CD4-positive, alpha-beta T cell treated with Interferon alpha-2 for 1 hour (primary cell): ENCODE data around the gene GNRHR.
"Not testable (repeated sequence)": the region's sequence is repeated elsewhere in the genome, so short reads cannot be mapped to it uniquely, and the experiment has no call there.

Experiments
- DNase-seq, 2 donors: peaks; one replicate each; pipeline ENCODE4 v3.0.0-alpha.2; 2020 to 2022

Gene GNRHR

DNA sequence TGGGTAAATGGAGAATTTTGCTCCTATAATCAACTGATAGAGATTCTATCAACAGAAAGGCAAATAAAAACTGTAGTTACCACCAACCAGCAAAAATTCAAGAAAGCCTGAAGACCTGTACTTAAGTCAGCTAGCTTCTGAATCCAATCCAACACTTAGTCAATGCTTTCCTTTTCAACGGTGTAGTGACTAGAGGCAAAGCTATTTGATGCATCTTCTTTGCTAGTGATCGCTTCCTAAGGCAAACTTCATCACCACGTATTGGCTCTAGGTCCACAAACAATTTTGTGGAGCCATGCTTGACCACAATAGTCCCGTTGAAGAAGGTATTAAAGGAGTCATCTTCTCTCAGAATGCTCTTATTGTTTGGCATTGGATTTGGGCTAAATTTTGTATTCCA is 28.2 kb downstream of the GNRHR start:
- no peak for DNase-seq

DNA sequence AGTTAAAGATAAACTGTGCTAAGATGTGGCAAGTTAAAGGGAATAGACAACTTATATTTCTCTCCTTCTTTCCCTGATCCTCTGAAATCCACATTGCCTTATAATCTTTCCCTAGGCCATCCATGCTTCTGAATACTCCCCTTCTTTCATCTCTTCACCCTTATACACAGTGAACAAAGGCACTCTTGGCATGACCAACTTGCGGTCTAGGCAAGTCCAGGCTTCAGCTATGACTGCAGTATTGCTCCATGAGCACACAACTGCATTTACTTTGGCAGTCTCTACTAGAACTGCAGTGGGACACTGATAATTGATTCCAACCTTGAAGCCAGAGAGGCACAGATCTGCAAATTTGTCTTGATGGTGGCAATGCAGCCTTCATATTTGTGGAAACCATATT is 29.1 kb downstream of the GNRHR start:
- DNase-seq: no peak

DNA sequence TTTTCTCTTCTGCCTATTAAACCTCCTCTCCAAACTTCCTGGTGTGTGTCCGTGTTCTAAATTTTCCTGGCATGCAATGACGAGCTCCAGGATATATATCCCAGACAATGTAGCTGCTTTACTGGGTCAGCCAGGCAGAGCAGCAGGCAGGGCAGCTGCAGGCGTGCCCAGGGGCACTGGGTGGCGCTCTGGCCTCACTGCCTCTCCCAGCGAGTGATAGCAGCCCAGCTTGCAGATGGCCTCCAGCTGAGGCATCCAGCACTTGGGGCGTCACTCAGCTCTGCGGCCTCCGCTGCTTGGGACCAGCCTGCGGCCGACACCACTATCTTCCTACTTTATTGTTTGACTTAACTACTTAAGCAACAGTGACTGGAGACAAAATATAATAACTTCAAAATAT is 30.2 kb downstream of the GNRHR start:
- DNase-seq: no peak

DNA sequence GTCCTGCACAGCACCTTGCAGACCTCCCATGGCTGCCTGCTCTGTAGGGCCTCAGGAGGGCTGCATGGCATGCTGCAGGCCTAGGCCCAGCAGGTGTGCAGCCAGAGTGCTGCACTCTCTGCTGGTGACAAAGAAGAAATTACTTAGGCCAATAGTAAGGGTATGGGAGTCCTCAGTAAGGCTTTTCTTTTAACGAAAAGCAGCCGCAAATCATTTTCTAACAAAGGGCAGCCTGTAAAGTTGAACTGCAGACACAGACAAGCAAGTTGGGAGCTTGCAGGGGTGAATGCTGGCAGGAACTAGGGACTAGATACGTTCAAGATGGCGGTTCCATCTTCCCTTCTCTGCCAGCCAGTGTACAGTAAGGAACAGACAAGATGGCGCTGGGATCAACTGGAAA is 30.8 kb downstream of the GNRHR start:
- DNase-seq: no peak

DNA sequence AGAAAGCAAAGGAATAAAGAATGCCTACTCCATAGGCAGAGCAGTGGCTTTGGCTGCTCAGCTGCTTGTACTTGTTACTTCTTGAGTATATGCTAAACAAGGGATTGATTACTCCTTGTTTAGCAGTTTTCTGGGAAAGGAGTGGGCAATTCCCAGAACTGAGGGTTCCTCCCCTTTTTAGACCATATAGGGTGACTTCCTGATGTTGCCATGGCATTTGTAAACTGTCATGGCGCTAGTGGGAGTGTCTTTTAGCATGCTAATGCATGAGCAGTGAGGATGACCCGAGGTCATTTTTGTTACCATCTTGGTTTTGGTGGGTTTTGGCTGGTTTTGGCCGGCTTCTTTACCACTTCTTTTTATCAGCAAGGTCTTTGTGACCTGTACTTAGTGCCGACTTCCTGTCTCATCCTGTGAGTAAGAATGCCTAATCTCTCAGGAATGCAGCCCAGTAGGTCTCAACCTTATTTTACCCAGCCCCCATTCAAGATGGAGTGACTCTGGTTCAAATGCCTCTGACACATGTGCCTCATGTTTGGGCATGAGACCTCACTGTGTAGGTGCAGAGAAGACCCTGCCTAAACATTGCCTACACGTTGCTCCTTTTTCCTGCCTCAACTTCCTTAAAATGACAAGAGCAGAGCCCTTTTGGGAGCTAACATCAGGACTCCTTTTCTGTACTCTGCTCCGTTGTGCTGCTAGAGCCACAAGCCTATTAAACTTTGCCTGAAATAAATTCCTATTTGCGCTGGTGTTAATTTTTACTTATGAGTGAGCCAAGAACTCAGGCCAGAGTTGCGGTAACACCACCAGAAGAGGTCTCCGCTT is 32.2 kb downstream of the GNRHR start:
- DNase-seq: no peak

DNA sequence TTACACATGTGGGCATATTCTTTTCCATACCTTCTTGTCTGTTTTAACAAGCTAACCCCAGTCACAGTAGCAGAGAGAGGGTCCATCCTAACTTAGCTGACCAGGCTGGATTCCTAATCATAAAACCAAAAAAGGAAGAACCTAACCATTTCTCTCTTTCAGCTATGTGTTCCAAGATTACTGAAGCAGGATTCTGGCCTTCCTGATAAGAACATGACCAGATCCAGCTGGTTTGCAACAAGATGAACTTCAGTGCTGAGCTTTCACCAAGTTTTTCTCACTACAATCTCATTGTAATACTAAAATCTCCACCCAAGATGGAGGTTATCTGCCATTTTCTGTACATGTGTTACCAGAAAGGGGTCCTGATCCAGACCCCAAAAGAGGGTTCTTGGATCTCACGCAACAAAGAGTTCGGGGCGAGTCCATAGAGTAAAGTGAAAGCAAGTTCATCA is 32.8 kb downstream of the GNRHR start:
- no peak for DNase-seq

DNA sequence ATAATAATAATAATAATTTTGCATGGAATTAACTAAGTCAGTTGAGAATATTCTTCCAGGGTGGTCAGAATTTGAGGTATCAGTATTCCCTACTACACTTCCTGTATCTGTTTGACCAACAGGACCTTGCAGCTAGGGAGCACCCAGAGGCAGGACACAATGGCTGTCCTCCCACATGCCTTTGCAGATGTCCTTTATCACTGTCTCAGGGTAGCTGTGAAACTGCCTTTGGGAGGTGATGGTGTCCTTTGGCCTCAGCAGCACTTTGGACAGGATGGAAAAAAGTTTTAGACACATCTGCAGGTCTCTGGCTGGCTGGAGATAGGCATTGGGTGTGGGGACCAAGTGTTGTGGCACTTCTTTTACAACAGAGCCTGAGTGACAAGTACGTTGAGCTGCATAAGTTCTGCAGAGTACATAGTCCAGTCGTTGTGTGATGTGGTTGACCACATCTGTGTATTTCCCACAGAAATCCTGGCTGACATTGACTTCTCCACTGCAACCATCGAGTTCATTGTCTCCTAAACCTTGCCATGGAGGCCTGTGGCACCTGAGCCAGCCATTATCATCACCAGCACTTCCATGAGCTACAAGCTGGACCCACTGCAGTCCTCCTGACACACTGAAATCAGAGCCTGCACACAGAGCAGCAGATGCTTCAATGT is 34.1 kb downstream of the GNRHR start:
- DNase-seq: no peak

DNA sequence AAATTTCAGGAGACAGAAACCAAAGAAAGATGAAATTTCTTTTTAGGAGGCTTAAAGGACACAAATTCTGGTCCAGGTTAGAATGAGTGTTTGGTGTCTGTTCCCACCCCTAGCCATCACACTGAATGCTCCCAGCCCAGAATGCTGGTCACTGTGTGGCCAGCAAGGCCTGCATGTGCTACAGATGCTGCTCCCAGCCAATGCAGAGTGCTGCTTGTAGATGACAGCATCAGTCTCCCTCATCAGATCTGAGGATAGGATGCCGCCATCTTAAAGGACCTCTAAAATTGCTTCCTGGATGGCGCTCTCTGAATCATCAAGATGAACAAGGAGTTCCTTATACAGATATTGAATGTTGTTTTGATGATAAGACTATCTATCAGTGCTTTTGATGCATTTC is 35.3 kb downstream of the GNRHR start:
- no peak for DNase-seq

DNA sequence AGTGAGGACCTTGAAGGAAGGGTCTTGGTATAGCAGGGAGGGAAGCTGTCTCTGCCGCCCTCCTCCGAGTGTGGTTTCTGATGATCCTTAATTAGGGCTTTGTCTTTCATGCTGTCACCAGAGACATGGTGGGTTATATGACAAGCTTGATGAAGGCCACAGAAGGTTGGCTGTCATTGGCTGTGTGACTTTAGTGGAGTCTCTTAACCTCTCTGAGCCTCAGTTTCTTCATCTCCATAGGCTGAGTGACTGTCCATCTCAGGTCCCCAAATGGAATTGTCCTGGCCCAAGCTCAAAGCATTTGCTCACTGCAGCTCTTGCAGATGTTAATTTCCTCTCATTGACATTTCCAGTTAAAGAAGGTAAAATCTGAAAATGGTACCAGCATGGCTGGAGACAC is 36.6 kb downstream of the GNRHR start:
- no peak for DNase-seq

DNA sequence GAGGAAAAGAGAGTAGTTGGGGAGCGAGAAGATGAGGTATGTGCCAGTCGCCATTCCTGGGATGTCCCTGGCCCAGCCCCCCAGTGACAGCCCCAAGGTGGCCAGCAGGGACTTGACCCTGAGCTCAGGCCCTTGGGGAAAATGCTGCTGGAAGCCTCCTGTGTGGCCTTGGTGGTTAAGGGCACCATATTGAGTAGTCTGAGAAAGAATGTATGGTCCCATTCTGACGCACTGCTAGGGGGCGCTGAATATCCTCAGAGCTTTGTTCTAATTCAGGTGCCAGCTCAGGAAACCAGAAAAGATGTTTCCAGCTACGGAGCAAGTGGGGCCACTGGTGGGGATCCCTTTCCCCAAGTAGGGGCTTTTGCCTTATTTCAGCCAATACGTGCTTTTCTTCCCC is 39.2 kb downstream of the GNRHR start:
- no peak for DNase-seq

DNA sequence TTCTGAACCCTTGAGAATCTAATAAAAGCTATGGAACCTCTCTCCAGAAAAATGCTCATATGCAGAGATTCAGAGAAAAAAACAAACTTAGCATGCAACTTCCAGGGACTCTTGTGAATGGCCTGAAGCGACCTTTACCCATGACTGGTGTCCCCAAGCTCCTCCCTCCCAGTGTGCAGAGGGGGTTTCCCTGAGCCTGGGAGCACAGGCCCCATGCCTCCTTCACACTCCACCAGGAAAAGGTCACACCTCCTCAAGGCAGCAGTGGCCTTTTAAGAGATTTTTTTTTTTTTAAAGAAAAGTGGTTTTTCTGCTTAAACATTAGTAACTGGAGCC is 40.0 kb downstream of the GNRHR start:
- DNase-seq: no peak

DNA sequence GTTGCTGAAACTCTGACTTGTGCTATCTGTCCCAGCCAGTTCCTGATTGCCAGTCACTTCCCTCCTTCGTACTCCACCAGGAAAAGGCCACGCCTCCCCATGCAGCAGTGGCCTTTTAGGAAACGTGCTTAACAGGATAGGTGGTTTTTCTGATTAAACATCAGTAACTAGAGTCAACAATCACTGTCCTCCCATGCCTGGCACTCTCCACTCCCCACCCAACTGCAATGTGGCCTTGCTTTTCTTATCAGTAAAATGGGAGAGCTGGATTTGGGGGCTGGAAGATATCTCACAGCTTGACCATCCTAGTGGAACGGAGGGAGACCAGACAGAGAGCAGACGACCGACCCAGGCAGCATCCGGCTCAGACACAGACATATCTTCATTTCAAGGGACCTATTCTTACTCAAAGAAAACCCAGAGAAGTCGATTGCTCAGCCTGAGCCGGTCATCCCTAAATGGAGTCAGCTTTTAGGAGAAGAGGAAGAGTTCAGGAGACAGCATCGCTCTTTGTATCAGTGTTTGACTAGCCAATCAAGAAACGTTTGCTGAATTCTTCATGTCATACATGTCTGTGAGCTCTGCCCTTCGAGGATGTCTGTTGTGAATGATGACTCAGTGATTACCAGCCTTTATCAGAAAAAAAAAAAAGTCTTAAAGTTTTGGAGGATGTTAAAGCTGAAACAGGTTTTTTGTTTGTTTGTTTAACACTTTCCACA is 40.5 kb downstream of the GNRHR start:
- DNase-seq: no peak

DNA sequence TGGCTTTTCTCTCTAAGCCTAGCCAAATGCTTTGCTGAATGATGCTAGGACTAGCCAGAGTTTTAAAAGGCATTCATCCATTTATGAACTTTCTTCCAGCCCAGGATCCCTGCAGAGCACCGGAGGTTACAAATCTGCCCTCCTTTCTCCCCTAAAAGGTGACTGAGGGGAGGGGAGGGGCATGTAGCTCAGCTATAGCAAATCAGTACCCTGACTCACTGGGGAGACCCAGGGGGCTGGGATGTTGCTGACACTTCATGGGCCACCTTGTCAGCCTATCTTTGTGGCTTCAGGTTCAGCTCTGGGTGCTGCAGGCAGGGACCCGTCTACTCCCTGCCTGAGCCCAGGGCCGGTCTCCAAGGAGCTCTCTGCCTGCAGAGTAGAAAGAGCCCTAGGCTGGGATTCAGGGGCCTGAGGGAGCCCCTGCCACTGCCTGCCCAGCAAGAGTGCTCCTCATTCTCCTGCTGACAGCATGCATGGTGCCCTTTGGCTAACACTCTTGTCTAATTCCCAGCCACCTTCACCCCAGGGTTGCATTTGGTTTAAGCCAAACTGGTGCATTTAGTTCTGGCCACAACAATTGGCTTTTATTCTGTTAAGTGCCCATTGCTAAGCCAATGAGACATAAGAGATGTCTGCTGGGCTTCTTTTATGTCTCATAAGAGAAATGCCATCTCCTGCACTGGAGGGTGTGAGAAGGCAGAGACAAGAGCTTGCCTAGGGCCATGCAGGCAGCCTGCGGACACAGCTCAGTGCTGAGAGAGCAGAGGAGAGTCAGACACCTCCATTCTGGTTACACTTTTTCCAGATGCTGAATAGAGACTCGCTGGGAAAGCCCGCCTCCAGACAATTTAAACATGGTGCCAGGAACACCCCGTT is 41.3 kb downstream of the GNRHR start:
- DNase-seq: no peak

DNA sequence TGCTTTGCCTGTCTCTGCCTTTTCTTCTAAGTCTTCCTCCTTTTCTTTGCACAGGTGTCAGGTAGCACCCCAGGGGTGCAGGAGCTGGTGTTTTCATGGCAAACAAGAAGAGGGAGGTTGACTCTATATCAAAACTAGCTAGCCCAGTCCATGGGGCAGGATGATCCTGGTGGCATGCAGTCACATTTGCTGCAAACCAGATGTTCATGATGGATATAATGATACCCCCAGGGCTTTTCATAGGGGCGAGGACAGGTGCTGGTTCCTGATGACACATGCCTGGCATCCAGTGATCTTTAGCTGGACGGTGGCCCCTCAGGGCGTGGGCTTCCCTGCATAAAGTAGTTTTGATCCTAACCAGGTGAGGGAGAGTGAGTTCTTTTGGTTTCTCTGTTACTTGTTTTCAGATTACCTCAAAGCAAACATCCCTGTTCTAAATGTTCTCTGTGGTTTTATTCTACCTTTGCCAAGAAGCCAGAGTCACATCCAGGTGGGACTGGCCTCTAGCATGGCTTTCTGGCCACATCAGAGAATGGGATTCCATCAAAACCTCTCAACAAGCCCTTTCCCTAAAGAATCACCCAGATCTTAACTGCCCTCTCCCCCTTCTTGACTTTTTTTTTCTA is 42.1 kb downstream of the GNRHR start:
- no peak for DNase-seq

DNA sequence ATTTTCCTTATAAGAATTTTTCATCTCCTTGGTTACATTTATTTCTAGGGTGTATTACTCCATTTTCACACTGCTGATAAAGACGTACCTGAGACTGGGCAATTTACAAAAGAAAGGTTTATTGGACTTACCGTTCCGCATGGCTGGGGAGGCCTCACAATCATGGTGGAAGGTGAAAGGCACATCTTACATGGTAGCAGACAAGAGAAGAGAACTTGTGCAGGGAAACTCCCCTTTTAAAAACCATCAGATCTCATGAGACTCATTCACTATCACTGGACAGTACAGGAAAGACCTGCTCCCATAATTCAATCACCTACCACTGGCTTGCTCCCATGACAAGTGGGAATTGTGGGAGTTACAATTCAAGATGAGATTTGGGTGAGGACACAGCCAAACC is 47.5 kb downstream of the GNRHR start:
- not testable (repeated sequence) for DNase-seq

DNA sequence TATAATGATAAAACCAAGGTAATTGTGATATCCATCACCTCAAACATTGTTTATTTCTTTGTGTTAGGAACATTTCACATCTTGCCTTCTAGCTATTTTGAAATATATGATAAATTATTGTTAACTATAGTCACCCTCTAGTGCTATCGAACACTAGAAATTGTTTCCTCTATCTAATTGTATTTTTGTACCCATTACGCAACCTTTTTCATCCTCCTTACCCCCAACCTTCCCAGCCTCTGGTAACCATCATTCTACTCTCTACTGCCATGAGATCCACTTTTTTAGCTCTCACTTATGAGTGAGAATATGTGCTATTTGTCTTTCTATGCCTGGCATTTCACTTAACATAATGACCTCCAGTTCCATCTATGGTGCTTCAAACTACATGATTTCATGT is 49.3 kb downstream of the GNRHR start:
- no peak for DNase-seq

DNA sequence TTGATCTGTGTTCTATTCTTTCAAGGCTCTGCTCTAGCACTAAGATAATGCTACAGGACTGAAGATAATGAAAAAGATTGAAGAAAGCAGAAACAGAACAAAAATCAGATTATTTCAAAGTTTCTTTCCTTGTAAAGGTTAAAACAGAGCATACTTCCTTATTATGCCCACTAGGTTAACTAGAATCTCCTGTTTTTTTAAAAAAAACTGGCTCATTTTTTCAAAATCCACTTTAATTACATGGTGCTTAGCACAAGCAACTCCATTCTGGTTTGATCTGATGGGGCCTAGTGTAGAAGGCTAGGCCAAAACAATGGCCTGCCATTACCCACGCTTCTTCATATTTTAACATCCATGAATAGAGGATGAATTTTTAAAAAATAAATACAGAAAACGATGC is 52.0 kb downstream of the GNRHR start:
- no peak for DNase-seq

DNA sequence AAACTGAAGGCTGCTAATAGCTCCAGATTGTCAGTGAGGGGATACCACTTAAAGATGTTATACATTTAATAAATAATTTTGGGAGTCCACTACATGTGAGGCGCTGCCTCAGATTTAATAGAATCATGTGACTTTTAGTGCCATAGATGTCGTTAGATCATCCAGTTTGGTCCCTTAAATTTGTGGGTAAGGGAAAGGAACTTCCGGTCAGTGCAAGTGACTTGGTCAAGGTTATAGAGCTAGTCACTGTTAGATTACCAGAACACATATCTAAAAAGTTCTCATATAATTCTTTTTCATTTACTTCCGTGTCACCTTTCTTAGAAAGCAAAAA is 52.7 kb downstream of the GNRHR start:
- DNase-seq: no peak

DNA sequence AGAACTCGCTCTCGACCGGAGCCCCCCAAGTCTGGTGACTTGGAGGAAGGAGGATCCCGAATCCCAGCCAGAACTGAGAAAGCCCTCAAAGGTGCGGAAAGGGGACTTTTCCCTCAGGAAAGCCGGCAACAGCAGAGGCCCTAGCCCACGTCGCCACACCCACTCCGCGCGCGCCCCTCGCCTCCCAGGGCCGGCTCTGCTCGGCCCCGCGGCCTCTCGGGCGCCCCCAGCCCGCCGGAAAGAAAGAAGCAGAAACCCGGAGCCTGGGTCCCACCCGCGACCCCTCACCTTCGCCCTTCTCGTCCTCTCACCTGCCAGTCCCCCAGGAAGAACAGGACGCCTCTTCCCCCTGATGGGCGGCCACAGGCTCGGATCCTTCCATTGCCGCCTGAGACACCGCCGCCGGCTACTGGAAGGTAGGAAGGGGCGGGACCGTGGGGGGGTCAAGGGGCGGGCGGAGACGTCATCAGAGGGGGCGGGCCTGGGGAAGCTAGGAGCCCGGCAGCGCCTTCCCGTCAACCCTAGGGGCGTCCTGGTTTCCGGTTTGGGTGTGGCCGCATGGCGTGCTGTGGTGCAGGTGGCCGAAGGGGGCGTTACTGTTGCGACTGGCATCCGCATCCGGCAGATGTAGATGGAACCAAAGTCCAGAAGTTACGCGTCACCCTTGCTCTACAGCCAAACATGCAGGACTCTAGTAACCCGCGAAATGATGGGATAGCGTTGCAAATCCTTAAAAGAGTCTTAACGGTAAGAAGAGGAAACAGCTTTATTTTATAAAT is 53.3 kb downstream of the GNRHR start, which contains the start of gene UBA6:
Gene UBA6 (minus strand): TSS at position 418 of the 779 bp plus-strand sequence. CDS start 36 bp downstream, at position 382.
- DNase-seq: peak; percentile 93 to 94

DNA sequence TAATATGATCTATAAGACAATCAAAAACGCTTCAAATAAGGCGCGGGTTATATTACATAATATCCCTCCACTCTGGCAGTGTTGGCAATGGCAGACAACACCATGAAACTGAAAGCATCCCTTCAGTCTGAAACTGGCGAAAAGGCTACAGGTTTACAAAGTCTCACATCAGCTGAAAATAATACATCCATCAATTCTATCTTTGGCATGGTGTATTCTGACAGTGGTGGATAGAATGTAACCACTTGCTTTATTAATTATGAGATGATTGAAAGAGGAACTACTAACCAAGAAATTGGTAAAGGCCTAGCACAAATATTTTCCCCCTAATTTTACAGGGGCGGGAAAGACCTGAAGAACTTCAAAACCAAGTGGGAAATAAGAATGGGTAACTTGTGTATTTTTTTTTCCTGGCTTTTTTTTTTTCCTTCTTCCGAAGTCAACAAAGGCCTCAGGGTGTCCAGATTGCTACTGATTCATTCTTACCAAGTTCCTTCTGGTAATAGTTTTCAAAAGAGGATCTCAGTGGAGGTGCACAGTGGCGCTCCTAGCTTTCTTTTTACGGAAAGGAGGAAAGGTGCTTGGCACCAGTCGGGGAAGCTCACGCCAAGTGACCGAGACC is 54.0 kb downstream of the GNRHR start:
- peak in 1 of 2 donors; percentile 51 for DNase-seq

DNA sequence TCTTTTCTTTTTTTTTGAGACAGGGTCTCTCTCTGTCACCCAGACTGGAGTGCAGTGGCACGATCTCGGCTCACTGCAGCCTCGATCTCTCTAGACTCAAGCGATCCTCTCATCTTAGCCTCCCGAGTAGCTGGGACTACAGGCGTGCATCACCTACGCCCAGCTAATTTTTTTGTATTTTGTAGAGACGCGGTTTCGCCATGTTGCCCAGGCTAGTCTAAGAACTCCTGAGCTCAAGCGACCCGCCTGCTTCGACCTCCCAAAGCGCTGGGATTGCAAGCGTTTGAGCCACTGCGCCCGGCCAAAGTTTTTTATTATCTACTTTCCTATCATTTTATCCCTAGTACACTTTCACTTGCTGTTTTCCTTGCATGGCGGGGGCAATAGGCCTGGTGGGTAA is 54.6 kb downstream of the GNRHR start:
- no peak for DNase-seq
